ENCODE results near the gene EGR4. TPM values are rescaled to one million over a fixed set of nuclear protein-coding genes. Genes with fewer than 3 reads are reported as not detected.

Gene EGR4
- total and polyA plus RNA-seq, 2 of the 4 experiments (the other 2 are of a cell fraction): not detected

- no peak overlapping the region for H3K18ac ChIP-seq (ENCODE audit: low read depth, low read length)
- intact Hi-C loops (cut with micrococcal nuclease): no loop called here
- H3K36me3 ChIP-seq (ENCODE audit: control insufficient read depth, insufficient read depth, low read length): no peaks in the 10 kb centered on the region
- no peak overlapping the region for H3K9ac ChIP-seq (ENCODE audit: low read depth, low read length)
- no peaks in the 10 kb centered on the region for H3K79me1 ChIP-seq (ENCODE audit: low read depth in 1 of 2, low read length in 2 of 2)
- H4K5ac ChIP-seq (ENCODE audit: low read depth, low read length): no peak overlapping the region
- no peak overlapping the region for H2AFZ ChIP-seq (replicated peaks; ENCODE audit: low read length, poor library complexity)
- peaks cover 5% of the 10 kb centered on the region; the same call in 1 of the 2 replicates for H4K20me1 ChIP-seq (ENCODE audit: insufficient read depth, low read length)
- H3K14ac ChIP-seq (replicated peaks; ENCODE audit: low read depth, low read length): no peak overlapping the region
- H4K91ac ChIP-seq (ENCODE audit: insufficient read depth, low read depth, low read length): no peak overlapping the region
- BruUV-seq (replicated peaks): no TSS peak
- no peak overlapping the region for H2AK9ac ChIP-seq (replicated peaks; ENCODE audit: low read depth, low read length, poor library complexity)
- no peak overlapping the region for H2BK120ac ChIP-seq (ENCODE audit: low read depth, low read length)
- no peak overlapping the region for H2BK5ac ChIP-seq (ENCODE audit: low read depth, low read length, poor library complexity, severe bottlenecking)
- TF ChIP-seq CTCF (conservative IDR thresholded peaks at IDR 0.05; ENCODE audit: low read depth, low read length) (peak; percentile 51), POLR2A (IDR thresholded peaks at IDR 0.05; ENCODE audit: low read depth, low read length) (no peak), RAD21 (IDR thresholded peaks at IDR 0.05; ENCODE audit: low read length) (peak; percentile 28; the same call in 1 of the 2 replicates)
- no peak overlapping the region for H4K8ac ChIP-seq (ENCODE audit: low read depth in 2 of 2, low read length in 2 of 2)
- ATAC-seq (ENCODE audit: low read depth) (no peak), DNase-seq (peak; percentile 41)
- H3K4ac ChIP-seq (ENCODE audit: low read depth, low read length): no peak overlapping the region
- H3K4me2 ChIP-seq (ENCODE audit: low read depth, low read length): no peak overlapping the region
- no peak overlapping the region for H3K56ac ChIP-seq (ENCODE audit: extremely low read depth, insufficient read depth, low read length)
- H3K23ac ChIP-seq (ENCODE audit: low read depth, low read length): no peak overlapping the region
- WGBS, 2 experiments (ENCODE audit: extremely low coverage in 2 of 2, insufficient read length in 1 of 2): no CpG with 5 or more reads among the region's 6 CpGs
- H3K27me3 ChIP-seq (ENCODE audit: control insufficient read depth, insufficient read depth, low read length): peaks cover 53% of the 10 kb centered on the region
- H3K9me3 ChIP-seq (ENCODE audit: control insufficient read depth, insufficient read depth, low read length): no peaks in the 10 kb centered on the region
- POLR2A ChIA-PET (ENCODE audit: unreplicated experiment): interaction anchor here (0.6 kb wide), 1 partner anchor 13 kb away, joined by 5 read pairs; no protein-coding TSS in a partner anchor
- no peaks in the 10 kb centered on the region for H3K9me1 ChIP-seq (ENCODE audit: insufficient read depth, low read length)
- H2BK20ac ChIP-seq (ENCODE audit: low read depth, low read length): no peak overlapping the region
- H3K4me1 ChIP-seq (ENCODE audit: control insufficient read depth, insufficient read depth, low read length): no peaks in the 10 kb centered on the region; the same call in 1 of the 2 replicates
- CTCF ChIA-PET: interaction anchor here (0.5 to 1.0 kb wide), 3 partner anchors 10 to 1917 kb away, joined by 3 to 4 read pairs (median 4); no protein-coding TSS in a partner anchor
- H3K4me3 ChIP-seq (ENCODE audit: insufficient read depth, low read depth, low read length): no peak overlapping the region
- dilution Hi-C loops (cut with HindIII; ENCODE audit: low sequenced_read_pairs, unreplicated experiment): no loop called here
- H3K27ac ChIP-seq (ENCODE audit: insufficient read depth, low read length): no peak overlapping the region
- no peak overlapping the region for H2BK15ac ChIP-seq (ENCODE audit: low read depth, low read length)
- in situ Hi-C loops (cut with MboI; ENCODE audit: low sequenced_read_pairs): no loop called here
- no peak overlapping the region for H2AK5ac ChIP-seq (ENCODE audit: low read depth, low read length)
Measured at GRCh38 chr2:73290049-73290839, 3.1 kb downstream of the EGR4 start.

Measured in IMR-90 (cell line).